Keratinocyte (primary cell): Measurements from ENCODE around the gene BABAM2.

Experiments used
- CTCF ChIP-seq, 3 experiments: IDR thresholded peaks in 1 of 3; conservative IDR thresholded peaks in 1 of 3; optimal IDR thresholded peaks in 1 of 3; 2 replicates in 2 of 3; 3 replicates in 1 of 3; pipeline versions ENCODE3 to v1.5.1; 2011; ENCODE audit warnings: low read length in 3 of 3, mild to moderate bottlenecking in 3 of 3, moderate library complexity in 2 of 3, control low read depth in 1 of 3, inconsistent platforms in 1 of 3; ENCODE audit not compliant: insufficient read depth in 2 of 3; ENCODE audit errors: extremely low read depth in 1 of 3
- EZH2 ChIP-seq: IDR thresholded peaks from one replicate; pipeline ENCODE4 v1.6.1; 2012; ENCODE audit warnings: inconsistent platforms, mild to moderate bottlenecking, low read length, moderate library complexity

- TF ChIP-seq EZH2 (no peak), CTCF (optimal IDR thresholded peaks at IDR 0.05 in 1 of 3, IDR thresholded peaks at IDR 0.05 in 1 of 3, conservative IDR thresholded peaks at IDR 0.05 in 1 of 3; ENCODE audit: extremely low read depth in 1 of 3, insufficient read depth in 2 of 3, low read length in 3 of 3) (no peak)
These were observed 75.3 kb downstream of the BABAM2 start for GRCh38 chr2:27965841-27966240.
